GM21390 (cell line): Measurements from ENCODE around the gene RHOJ.
"Not testable (repeated sequence)": the region's sequence is repeated elsewhere in the genome, so short reads cannot be mapped to it uniquely, and the experiment has no call there.

Experiments
- ATAC-seq: cut with Tn5 transposase; IDR thresholded peaks from one replicate; pipeline ENCODE4 v1.9.1; 2021; ENCODE audit not compliant: unreplicated experiment

The RHOJ gene

GRCh38 chr14:63266106-63266505 lies 61.9 kb downstream of the RHOJ start:
- no peak for ATAC-seq

GRCh38 chr14:63267171-63267570 lies 62.9 kb downstream of the RHOJ start:
- ATAC-seq: no peak

GRCh38 chr14:63268771-63269170 lies 64.5 kb downstream of the RHOJ start:
- ATAC-seq: no peak

GRCh38 chr14:63269561-63270225 lies 65.5 kb downstream of the RHOJ start:
- ATAC-seq: no peak

- no peak for ATAC-seq
These were observed 68.9 kb downstream of the RHOJ start for GRCh38 chr14:63273129-63273528.

GRCh38 chr14:63273717-63274655 lies 69.7 kb downstream of the RHOJ start:
- no peak for ATAC-seq

GRCh38 chr14:63275611-63276010 lies 71.4 kb downstream of the RHOJ start:
- no peak for ATAC-seq

- no peak for ATAC-seq
These were observed 71.8 kb downstream of the RHOJ start for GRCh38 chr14:63276016-63276415.

GRCh38 chr14:63276492-63277342 lies 72.5 kb downstream of the RHOJ start:
- peak; percentile 69 for ATAC-seq

- ATAC-seq: no peak
These were observed 73.4 kb downstream of the RHOJ start for GRCh38 chr14:63277591-63278183.

GRCh38 chr14:63279933-63280332 lies 75.7 kb downstream of the RHOJ start:
- not testable (repeated sequence) for ATAC-seq

- ATAC-seq: peak; percentile 69
These were observed 79.0 kb downstream of the RHOJ start for GRCh38 chr14:63282997-63283883.

GRCh38 chr14:63283884-63284248 lies 79.6 kb downstream of the RHOJ start:
- ATAC-seq: no peak

- ATAC-seq: no peak
These were observed 81.8 kb downstream of the RHOJ start for GRCh38 chr14:63286071-63286470.

- no peak for ATAC-seq
These were observed 83.6 kb downstream of the RHOJ start for GRCh38 chr14:63287666-63288483.

GRCh38 chr14:63288853-63289252 lies 84.6 kb downstream of the RHOJ start:
- ATAC-seq: no peak

- no peak for ATAC-seq
These were observed 86.6 kb downstream of the RHOJ start for GRCh38 chr14:63290741-63291430.

GRCh38 chr14:63292805-63293204 lies 88.6 kb downstream of the RHOJ start:
- no peak for ATAC-seq
